SHP77 (cell line): Measurements from ENCODE around the gene RBM39.
A peak's percentile ranks its signal among the peaks of the same experiment; 100 is the strongest.
"Not testable (repeated sequence)": the region's sequence is repeated elsewhere in the genome, so short reads cannot be mapped to it uniquely, and the experiment has no call there.

Experiments used
- DNase-seq, 2 experiments: peaks; one replicate each; lab custom pipeline; 2025; lab: John Stamatoyannopoulos, UW

Gene RBM39

DNA sequence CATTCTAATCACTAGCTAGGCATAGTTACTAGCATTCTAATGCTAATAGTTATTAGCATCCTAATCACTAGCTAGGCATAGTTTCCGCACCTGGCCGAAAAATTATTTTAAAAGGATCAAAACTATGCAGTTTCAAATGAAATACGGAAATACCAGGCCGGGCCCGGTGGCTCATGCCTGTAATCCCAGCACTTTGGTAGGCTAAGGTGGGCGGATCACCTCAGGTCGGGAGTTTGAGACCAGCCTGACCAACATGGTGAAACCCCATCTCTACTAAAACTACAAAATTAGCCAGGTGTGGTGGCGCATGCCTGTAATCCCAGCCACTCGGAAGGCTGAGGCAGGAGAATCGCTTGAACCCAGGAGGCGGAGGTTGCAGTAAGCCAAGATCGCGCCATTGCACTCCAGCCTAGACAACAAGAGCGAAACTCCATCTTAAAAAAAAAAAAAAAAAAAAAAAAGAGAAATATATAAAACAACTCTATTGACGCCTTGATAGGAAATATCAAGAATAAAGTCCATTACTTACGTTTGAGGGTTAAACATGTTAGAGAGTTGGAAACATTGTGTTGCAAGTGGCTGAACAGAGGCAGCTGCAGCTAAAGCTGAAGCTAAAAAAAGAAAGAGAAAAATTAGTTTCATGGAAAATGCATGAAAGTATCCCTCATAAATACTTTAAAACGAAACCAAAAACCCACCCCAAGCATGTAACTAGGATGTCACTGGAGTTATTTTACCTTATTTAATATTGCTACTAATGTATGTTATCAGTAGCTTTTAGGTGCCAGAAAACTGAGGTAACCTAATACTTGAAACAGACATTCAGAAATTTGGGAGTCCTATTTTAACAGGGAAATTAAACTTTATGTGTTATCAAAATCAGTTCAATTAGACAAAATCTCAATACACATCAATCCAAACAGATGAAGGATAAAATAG lies 35.2 kb downstream of the RBM39 start:
- not testable (repeated sequence) for DNase-seq

DNA sequence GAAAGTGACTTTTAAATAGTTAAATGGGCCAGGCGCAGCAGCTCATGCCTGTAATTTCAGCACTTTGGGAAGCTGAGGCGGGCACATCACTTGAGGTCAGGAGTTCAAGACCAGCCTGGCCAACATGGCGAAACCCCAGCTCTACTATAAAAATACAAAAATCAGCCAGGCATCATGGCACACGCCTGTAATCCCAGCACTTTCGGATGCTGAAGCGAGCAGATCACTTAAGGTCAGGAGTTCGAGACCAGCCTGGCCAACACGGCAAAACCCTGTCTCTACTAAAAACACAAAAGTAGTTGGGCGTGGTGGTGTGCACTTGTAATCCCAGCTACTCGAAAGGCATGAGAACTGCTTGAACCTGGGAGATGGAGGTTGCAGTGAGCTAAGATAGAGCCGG lies 36.2 kb downstream of the RBM39 start:
- not testable (repeated sequence) for DNase-seq

DNA sequence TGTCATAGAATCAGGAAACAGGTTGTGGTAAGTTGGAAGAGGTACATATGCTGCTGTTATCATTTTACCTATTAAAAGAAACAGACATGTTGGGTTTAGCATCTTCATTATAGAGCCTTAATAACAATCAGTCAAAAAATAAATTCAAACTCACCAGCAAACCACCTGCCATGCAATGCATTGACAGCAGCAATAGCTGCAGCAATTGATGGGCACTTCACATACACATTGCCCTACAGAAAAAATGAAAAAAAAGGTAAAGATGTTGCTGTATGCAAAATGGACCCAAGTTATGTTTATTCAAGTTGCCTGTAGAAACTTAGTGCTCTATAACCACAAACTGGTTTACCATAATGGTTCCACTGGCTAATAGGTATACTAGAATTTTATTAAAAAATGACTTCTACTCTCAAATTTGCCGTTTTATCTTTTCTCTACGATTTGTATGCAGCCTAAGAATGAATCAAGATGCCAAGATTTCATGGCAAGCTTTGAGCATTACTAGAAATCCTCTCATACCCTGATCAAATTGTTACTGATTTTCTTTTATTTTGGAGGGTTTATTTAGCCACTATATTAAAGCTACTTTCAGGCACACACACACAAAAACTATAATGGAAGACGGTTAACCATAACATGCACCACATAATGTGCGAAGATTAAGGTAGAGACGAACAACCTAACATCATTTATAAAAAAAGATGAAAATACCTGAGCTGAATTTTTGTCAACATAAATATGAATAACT lies 37.4 kb downstream of the RBM39 start:
- no peak for DNase-seq

DNA sequence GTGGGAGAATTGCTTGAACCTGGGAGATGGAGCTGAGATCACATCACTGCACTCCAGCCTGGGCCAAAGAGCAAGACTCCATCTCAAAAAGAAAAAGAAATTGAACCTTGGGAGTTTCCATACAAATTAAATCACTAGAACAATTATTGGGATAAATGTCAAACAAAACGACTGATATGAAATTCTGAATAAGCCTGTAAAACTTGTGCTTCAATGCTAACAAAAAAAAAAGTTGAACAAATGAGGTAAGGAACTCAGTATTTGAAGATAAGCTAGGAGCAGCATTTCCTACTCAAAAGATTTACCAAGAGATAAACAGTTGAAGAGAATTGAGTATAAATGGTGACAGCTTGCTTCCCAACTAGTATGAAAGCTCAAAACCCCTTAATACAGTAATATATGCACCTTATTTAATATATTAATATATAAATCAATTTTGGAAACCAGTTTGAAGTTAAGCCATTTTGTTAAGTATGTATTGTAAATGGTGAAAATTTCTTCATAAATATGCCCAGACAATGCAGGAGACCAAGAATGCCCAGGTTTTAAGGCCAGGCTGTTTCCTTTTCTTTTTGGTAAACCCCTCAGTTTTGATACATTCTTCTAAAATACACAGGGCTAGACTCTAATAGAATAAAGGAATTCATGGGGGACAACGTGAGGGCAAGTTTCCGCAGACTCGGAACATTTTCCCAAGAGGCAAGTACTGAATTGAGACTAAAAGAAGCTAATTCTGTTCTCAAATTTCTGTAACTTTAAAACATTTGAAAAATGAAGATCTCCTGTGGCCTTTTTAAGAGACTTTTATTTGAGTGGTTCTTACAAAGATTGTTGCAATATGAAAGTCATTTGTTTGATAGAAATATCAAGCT lies 39.0 kb downstream of the RBM39 start:
- no peak for DNase-seq

GRCh38 chr20:35702051-35702823 lies 39.8 kb downstream of the RBM39 start:
- no peak for DNase-seq

DNA sequence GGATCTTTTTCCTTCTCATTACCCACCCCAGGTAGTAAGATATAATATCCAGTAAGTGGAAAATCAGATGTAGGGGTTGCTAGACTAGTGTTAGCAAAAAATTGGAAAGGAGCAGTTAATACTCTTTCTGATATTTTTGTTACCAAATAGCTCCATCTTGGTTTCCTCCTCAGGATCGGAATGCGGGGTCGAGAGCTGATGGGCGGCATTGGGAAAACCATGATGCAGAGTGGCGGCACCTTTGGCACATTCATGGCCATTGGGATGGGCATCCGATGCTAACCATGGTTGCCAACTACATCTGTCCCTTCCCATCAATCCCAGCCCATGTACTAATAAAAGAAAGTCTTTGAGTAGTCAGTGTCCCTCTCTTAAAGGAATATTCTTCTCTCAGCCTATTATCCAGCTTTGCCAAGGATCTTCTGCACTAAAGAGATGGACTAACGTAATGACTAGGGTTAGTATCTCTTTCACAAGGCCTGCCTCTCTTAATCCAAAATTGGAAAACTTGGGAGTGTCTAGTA lies 41.4 kb downstream of the RBM39 start:
- no peak for DNase-seq

- no peak for DNase-seq
These were observed 42.0 kb downstream of the RBM39 start for GRCh38 chr20:35699957-35700624.

DNA sequence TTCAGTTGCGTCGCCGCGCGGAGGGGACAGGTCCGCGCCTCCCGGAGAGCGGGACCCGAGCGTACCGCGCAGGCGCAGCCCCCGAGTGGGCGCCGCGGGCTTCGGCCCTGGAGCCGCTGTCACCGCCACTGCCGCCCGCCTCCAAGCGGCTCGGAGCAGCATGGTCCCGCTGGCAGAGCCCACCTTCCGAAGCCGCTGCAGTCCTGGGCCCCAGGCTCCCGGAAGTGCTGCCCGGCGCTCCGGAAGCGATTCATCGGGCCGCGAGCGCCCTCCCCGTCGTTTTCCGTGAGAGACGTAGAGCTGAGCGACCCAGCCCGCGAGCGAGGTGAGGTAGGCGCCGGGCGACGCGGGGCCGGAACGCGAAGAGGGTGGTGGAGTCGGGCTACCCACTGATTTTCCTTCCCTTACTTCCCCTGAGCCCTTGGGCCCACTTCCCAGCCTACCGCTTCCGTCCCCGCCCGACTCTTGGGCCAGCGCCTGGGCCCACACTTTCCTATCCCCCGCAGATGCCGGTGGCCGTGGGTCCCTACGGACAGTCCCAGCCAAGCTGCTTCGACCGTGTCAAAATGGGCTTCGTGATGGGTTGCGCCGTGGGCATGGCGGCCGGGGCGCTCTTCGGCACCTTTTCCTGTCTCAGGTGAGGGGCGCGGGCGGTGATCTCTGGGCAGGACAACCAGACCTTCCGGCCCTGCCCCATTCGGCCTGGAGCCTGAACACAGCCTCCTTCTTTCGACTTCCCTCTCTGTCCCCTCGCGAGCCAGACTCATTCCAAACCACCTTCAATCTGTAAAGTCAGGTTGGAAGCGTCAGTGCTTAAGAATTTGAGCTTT lies 42.7 kb downstream of the RBM39 start, which contains the start of the genes NFS1 and ROMO1:
TSS of gene NFS1 (minus strand) at position 226 of the 830 bp plus-strand sequence. CDS start at position 162, 64 bp downstream.
TSS of gene ROMO1 (plus strand) at position 279 of the 830 bp plus-strand sequence. CDS start at position 507, 228 bp downstream.
- DNase-seq, result peak; percentile 73 to 89

- DNase-seq, result peak in 1 of 2 experiments; percentile 4
These were observed 43.5 kb downstream of the RBM39 start for GRCh38 chr20:35698298-35699126.

- no peak for DNase-seq
These were observed 44.3 kb downstream of the RBM39 start for GRCh38 chr20:35697696-35698297.

- no peak for DNase-seq
These were observed 46.1 kb downstream of the RBM39 start for GRCh38 chr20:35695978-35696377.

DNA sequence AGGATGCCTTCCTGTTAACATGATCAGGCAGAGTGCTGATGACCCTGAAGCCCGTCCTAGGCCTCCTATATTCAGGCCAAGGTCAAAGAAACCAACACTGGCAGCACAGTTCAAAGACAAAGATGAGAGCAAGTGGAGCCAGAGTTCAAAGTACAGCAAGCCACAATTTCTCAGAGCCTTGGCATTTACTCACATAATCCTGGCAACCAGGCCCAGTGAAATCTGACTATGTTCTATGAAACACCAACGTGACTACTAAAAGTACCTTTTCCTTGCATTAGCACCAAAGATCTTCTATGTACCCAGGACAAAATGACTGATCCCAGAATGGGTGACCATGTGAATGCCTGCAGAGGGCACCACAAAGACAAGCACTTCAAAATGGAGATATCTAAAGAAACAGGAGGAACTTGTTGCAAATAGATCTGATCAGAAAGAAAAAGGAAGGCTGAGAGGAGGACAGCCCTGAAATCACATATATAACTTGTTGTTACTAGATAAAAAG lies 46.8 kb downstream of the RBM39 start:
- DNase-seq, result no peak

- no peak for DNase-seq
These were observed 51.8 kb downstream of the RBM39 start for GRCh38 chr20:35690265-35690664.

GRCh38 chr20:35686872-35687271 lies 55.2 kb downstream of the RBM39 start:
- DNase-seq, result not testable (repeated sequence)

- not testable (repeated sequence) for DNase-seq
These were observed 56.7 kb downstream of the RBM39 start for GRCh38 chr20:35685368-35685767.

DNA sequence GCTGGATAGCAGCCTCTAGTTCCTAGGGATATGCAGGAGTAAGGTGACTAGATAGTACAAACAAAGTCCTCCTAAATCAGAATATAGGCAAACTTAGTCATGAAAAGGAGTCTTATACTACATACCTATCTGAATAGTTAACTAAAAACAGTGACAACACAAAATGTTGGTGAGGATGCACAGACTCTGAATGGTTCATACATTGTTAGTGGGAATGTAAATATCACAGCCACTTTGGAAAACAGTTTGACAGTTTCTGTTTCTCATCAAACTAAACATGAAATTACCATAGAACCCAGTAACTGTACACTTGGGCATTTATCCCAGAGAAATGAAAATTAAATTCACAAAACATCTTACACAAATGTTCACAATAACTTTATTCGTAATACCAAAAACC lies 60.1 kb downstream of the RBM39 start:
- DNase-seq, result no peak

DNA sequence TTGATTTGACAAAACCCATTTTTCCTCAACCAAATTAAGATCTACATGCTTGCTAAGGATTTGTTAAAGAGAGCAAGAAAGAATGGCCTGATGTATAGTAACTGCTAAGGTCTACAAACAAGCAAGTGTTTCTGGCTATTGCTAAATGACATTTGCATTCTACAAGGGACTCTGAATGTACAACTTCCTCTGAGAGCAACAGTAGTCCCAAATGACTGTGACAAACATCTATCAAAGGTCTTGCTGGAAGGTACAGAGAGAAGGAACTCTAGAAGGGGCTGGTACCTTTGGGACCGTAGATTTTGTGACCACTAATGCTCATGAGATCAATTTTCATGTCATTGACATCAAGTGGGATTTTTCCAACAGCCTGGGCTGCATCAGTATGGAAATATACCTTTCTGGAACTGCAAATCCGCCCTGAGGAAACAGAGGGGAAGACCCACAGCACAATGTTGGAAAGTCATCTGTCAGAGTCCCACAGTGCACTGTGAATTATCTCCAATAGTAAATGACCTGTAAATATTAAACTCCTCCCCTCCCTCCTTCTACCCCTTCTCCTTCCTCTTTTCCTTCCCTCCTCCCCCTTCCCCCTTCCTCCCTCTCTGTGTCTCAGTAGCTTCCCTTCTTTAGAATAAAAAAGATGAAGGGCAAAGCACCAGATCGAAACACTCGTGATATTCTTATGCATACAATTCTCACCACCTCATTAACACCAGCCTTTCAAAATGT lies 61.4 kb downstream of the RBM39 start:
- no peak for DNase-seq
